WERI-Rb-1 (cell line): ENCODE measurements around the gene MYBPC1.

ENCODE experiments used
- DNase-seq: peaks from one replicate; pipeline ENCODE4 v3.0.0-alpha.2; 2020
- H3K27ac ChIP-seq: fragments of 250-450 bp; sonication (Bioruptor Pico); 2 replicates; pipeline ENCODE4 v1.5.1; 2020; ENCODE audit warnings: mild to moderate bottlenecking, moderate library complexity
- H3K27me3 ChIP-seq: fragments of 250-450 bp; sonication (Bioruptor Pico); 2 replicates; pipeline ENCODE4 v1.5.1; 2021; ENCODE audit warnings: mild to moderate bottlenecking, low read depth, moderate library complexity; ENCODE audit not compliant: insufficient read depth, severe bottlenecking
- H3K36me3 ChIP-seq: fragments of 250-450 bp; sonication (Bioruptor Pico); 2 replicates; pipeline ENCODE4 v1.5.1; 2020; ENCODE audit warnings: mild to moderate bottlenecking, moderate library complexity
- H3K4me3 ChIP-seq: 2 replicates; pipeline ENCODE4 v1.5.1; 2011; ENCODE audit warnings: low read depth, mild to moderate bottlenecking, control low read depth, low read length
- H3K9me3 ChIP-seq: fragments of 250-450 bp; sonication (Bioruptor Pico); 2 replicates; pipeline ENCODE4 v1.5.1; 2021; ENCODE audit warnings: mild to moderate bottlenecking, moderate library complexity; ENCODE audit not compliant: severe bottlenecking
- TF ChIP-seq, protein P1 (sequence below): IDR thresholded peaks from 2 replicates; pipeline ENCODE4 v1.5.1; 2011; ENCODE audit warnings: low read depth, mild to moderate bottlenecking, control low read depth, inconsistent platforms, low read length

Gene MYBPC1

DNA sequence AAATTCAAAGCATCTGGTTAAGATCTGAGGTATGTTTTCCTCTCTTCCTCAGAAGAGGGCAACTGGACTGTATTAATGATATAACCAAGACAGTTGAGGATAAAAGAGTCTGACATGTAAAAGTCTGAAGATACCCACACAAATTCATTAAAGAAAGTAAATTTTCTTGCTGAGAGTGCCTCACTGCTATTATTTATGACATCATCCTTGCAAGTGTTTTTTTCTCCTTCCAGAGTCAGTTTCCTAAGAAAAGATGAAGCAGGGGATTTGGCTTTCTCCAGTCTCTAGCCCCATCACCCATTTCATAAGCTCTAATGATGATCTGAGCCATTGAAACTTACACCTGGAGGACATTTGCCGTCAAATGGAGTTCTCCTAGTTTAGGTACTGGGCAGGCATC lies 21.0 kb upstream of the MYBPC1 start:
- no peak overlapping the region for H3K4me3 ChIP-seq
- TF ChIP-seq, protein P1, sequence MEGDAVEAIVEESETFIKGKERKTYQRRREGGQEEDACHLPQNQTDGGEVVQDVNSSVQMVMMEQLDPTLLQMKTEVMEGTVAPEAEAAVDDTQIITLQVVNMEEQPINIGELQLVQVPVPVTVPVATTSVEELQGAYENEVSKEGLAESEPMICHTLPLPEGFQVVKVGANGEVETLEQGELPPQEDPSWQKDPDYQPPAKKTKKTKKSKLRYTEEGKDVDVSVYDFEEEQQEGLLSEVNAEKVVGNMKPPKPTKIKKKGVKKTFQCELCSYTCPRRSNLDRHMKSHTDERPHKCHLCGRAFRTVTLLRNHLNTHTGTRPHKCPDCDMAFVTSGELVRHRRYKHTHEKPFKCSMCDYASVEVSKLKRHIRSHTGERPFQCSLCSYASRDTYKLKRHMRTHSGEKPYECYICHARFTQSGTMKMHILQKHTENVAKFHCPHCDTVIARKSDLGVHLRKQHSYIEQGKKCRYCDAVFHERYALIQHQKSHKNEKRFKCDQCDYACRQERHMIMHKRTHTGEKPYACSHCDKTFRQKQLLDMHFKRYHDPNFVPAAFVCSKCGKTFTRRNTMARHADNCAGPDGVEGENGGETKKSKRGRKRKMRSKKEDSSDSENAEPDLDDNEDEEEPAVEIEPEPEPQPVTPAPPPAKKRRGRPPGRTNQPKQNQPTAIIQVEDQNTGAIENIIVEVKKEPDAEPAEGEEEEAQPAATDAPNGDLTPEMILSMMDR, result no peak
- no peaks in the 10 kb centered on the region for H3K36me3 ChIP-seq
- H3K27me3 ChIP-seq, result no peaks in the 10 kb centered on the region
- H3K27ac ChIP-seq, result no peak overlapping the region
- no peaks in the 10 kb centered on the region for H3K9me3 ChIP-seq
- no peak for DNase-seq

GRCh38 chr12:101578417-101578816 lies 16.4 kb upstream of the MYBPC1 start:
- TF ChIP-seq, protein P1, result no peak
- Histone ChIP-seq H3K27me3 (no peaks in the 10 kb centered on the region), H3K9me3 (no peaks in the 10 kb centered on the region), H3K27ac (no peak overlapping the region), H3K36me3 (no peaks in the 10 kb centered on the region), H3K4me3 (no peak overlapping the region)
- no peak for DNase-seq

- no peak for DNase-seq
- Histone ChIP-seq H3K27ac (no peak overlapping the region), H3K4me3 (no peak overlapping the region), H3K36me3 (no peaks in the 10 kb centered on the region), H3K9me3 (no peaks in the 10 kb centered on the region), H3K27me3 (no peaks in the 10 kb centered on the region)
- TF ChIP-seq, protein P1, result no peak
Measured at GRCh38 chr12:101581190-101581589, 13.6 kb upstream of the MYBPC1 start.

GRCh38 chr12:101582937-101583336 lies 11.8 kb upstream of the MYBPC1 start:
- Histone ChIP-seq H3K27me3 (no peaks in the 10 kb centered on the region), H3K36me3 (no peaks in the 10 kb centered on the region), H3K9me3 (no peaks in the 10 kb centered on the region), H3K4me3 (no peak overlapping the region), H3K27ac (no peak overlapping the region)
- DNase-seq, result peak; percentile 17
- TF ChIP-seq, protein P1, result no peak

DNA sequence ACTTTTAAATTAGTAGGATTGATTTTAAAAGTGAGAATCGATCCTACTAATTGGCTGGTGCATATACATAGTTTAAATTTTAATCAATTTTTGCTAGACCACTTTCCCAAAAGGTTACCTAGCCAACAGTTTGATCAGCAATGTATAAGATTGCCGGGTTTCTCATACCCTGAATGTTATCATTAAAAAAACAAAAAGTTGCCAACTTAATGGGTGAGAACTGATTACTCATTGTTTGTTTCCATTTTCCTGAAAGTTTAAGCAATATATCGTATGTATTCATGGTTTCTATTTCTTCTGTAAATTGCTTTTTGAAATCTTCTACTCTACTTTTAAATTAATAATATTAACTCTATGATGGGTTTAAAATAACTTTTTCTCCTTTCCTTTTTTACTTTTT lies 4.4 kb upstream of the MYBPC1 start:
- no peak overlapping the region for H3K4me3 ChIP-seq
- H3K36me3 ChIP-seq, result no peaks in the 10 kb centered on the region

GRCh38 chr12:101591781-101592180 lies 3.0 kb upstream of the MYBPC1 start:
- Histone ChIP-seq H3K27ac (no peak overlapping the region), H3K9me3 (no peaks in the 10 kb centered on the region), H3K27me3 (no peaks in the 10 kb centered on the region), H3K36me3 (no peaks in the 10 kb centered on the region), H3K4me3 (no peak overlapping the region)
- no peak for DNase-seq
- TF ChIP-seq, protein P1, result no peak

More for the DNA sequence above, 4.4 kb upstream of the MYBPC1 start:
- TF ChIP-seq, protein P1, result no peak
- H3K9me3 ChIP-seq, result no peaks in the 10 kb centered on the region
- DNase-seq, result no peak
- no peaks in the 10 kb centered on the region for H3K27me3 ChIP-seq
- no peak overlapping the region for H3K27ac ChIP-seq
